ENCODE results near the gene PTPRN. TPM values are rescaled to one million over a fixed set of nuclear protein-coding genes. Genes with fewer than 3 reads are reported as not detected.

Gene PTPRN
- total and polyA plus RNA-seq, 2 of the 8 experiments (the other 6 are each of a cell fraction or from before 2014, with no cell fraction given), result 5.4 to 8.2 TPM

DNA sequence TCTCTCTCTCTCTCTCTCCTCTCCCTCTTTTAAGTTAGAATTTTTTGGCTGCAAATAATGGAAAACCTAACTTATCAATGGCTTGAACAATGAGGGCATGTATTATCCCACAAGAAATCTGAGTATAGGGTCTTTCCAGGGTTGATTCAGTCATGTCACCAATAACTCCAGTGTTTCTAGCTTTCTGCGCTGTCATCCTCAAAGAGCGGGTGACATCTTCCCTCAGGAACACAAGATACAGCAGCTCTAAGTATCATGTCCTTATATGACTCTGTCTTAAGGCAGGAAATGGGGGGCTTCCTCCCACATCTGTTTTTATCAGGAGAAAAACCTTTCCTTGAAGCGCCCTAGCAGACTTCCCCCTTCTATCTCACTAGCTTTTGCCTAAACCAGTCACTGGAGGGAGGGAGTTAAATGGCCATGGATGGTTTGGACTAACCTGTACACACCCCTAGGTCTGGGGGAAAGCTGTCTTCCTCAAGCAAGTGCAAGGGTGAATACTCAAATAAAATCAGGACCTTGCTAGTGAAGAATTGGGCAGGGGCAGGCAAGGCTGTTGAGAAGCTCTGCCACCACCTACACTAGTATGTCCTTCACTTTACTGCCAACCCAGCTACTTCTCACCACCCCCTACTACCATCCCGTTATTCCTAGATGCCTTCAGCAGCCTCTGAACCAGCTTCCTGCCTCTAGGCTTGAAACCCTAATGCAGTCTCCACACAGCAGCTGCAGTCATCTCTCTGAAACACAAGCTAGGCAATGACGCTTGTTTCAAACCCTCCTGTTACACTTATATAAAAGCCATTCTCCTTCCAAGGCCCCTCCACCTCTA is 48.0 kb downstream of the PTPRN start:
- FAIRE-seq (no peak), DNase-seq (ENCODE audit: low read depth in 1 of 2, low spot score in 2 of 2) (no peak)
- no peak overlapping the region for H3K4me2 ChIP-seq (ENCODE audit: insufficient read depth in 1 of 2, low read depth in 2 of 2, low read length in 2 of 2)
- no peak overlapping the region for H2BK20ac ChIP-seq (ENCODE audit: low read length)
- no peak overlapping the region for H4K91ac ChIP-seq (replicated peaks; ENCODE audit: insufficient read length, low read length)
- no peak overlapping the region for H3K9ac ChIP-seq (replicated peaks in 1 of 4; ENCODE audit: extremely low read depth in 1 of 4, low read depth in 3 of 4, low read length in 3 of 4)
- H3K4me3 ChIP-seq (ENCODE audit: extremely low read depth in 1 of 4, insufficient read depth in 2 of 4, low read depth in 3 of 4, low read length in 4 of 4), result no peak overlapping the region
- no peak overlapping the region for H2AK5ac ChIP-seq (ENCODE audit: low read depth, low read length)
- no peaks in the 10 kb centered on the region for H3K9me3 ChIP-seq (ENCODE audit: insufficient read depth in 2 of 2, low read depth in 1 of 2, low read length in 1 of 2)
- peaks cover 0 to 7% (median 3%) of the 10 kb centered on the region in 4 experiments; a peak in 6 of 7 replicates for H3K27me3 ChIP-seq (replicated peaks in 1 of 4; ENCODE audit: control insufficient read depth in 3 of 4, extremely low read depth in 1 of 4, insufficient read depth in 3 of 4, low read length in 3 of 4)
- no peaks in the 10 kb centered on the region for H3K79me1 ChIP-seq (ENCODE audit: low read depth, low read length)
- no peaks in the 10 kb centered on the region for H3K36me3 ChIP-seq (ENCODE audit: control insufficient read depth in 2 of 4, insufficient read depth in 4 of 4, low read length in 3 of 4)
- no peak overlapping the region for H3K14ac ChIP-seq (ENCODE audit: insufficient read length)
- H3K56ac ChIP-seq (replicated peaks; ENCODE audit: insufficient read length, low read depth, low read length), result no peak overlapping the region
- no peak overlapping the region for H3K23ac ChIP-seq (ENCODE audit: insufficient read length)
- H3K79me2 ChIP-seq (ENCODE audit: control insufficient read depth in 1 of 2, insufficient read depth in 2 of 2, low read length in 2 of 2), result no peaks in the 10 kb centered on the region
- no peak overlapping the region for H2AFZ ChIP-seq (ENCODE audit: low read length)
- H2BK5ac ChIP-seq (ENCODE audit: low read depth, low read length), result no peak overlapping the region
- no peak overlapping the region for H3K27ac ChIP-seq (ENCODE audit: low read depth, low read length)
- ChIA-PET POLR2A (ENCODE audit: partially characterized antibody) (interaction anchor here (1.0 to 2.7 kb wide), 6 partner anchors 9 to 53 kb away, joined by 3 to 15 read pairs (median 4); partner anchors contain the start of genes GLB1L, STK16 and TUBA4B), CTCF (ENCODE audit: partially characterized antibody) (interaction anchor here (0.8 to 6.5 kb wide), 10 partner anchors 9 to 128 kb away, joined by 3 to 37 read pairs (median 5); partner anchors contain the start of gene TUBA4B)
- no peak overlapping the region for H2BK120ac ChIP-seq (replicated peaks; ENCODE audit: low read depth, low read length)
- no peak overlapping the region for H3K4ac ChIP-seq (replicated peaks; ENCODE audit: insufficient read length, low read depth, low read length)
- H4K20me1 ChIP-seq (replicated peaks in 1 of 2; ENCODE audit: control insufficient read depth in 1 of 2, insufficient read depth in 2 of 2, low read length in 2 of 2), result no peaks in the 10 kb centered on the region
- no peak overlapping the region for H2BK15ac ChIP-seq (ENCODE audit: low read length)
- no peak overlapping the region for H4K5ac ChIP-seq (ENCODE audit: insufficient read length, low read depth, low read length)
- H4K8ac ChIP-seq (ENCODE audit: extremely low read depth, insufficient read depth, low read length), result no peak overlapping the region
- no peaks in the 10 kb centered on the region for H3K23me2 ChIP-seq (ENCODE audit: low read depth, low read length)
- no peak overlapping the region for H2BK12ac ChIP-seq (ENCODE audit: low read depth, low read length)
- H3K18ac ChIP-seq (ENCODE audit: extremely low read depth, low read length), result no peak overlapping the region
- WGBS, 2 experiments (ENCODE audit: extremely low coverage in 1 of 2, insufficient coverage in 1 of 2, insufficient read length in 1 of 2, insufficient replicate concordance in 2 of 2, low coverage in 1 of 2, low lambda C conversion rate in 2 of 2, missing lambda C conversion rate in 1 of 2), result 85% methylated on average over 5 of the region's 5 CpGs; no CpG with 5 or more reads in 1 of the 2 experiments
- no peaks in the 10 kb centered on the region for H3K4me1 ChIP-seq (replicated peaks in 1 of 4; ENCODE audit: control insufficient read depth in 3 of 4, insufficient read depth in 4 of 4, low read length in 3 of 4)
- no peak for TF ChIP-seq CBX5 (IDR thresholded peaks at IDR 0.05; ENCODE audit: low read depth, low read length)
- no peak for TF ChIP-seq SRF (IDR thresholded peaks at IDR 0.05; ENCODE audit: low read depth, low read length)
- TF ChIP-seq, protein P1, sequence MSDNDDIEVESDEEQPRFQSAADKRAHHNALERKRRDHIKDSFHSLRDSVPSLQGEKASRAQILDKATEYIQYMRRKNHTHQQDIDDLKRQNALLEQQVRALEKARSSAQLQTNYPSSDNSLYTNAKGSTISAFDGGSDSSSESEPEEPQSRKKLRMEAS (IDR thresholded peaks at IDR 0.05), result no peak
- no peak for TF ChIP-seq POLR2AphosphoS5 (IDR thresholded peaks at IDR 0.05; ENCODE audit: low read depth, low read length)
- no peak for TF ChIP-seq EGR1 (IDR thresholded peaks at IDR 0.05; ENCODE audit: borderline replicate concordance, low read depth, low read length)
- TF ChIP-seq, protein P2, sequence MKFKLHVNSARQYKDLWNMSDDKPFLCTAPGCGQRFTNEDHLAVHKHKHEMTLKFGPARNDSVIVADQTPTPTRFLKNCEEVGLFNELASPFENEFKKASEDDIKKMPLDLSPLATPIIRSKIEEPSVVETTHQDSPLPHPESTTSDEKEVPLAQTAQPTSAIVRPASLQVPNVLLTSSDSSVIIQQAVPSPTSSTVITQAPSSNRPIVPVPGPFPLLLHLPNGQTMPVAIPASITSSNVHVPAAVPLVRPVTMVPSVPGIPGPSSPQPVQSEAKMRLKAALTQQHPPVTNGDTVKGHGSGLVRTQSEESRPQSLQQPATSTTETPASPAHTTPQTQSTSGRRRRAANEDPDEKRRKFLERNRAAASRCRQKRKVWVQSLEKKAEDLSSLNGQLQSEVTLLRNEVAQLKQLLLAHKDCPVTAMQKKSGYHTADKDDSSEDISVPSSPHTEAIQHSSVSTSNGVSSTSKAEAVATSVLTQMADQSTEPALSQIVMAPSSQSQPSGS (IDR thresholded peaks at IDR 0.05; ENCODE audit: low read length), result no peak
- no peak for TF ChIP-seq EP300 (IDR thresholded peaks at IDR 0.05; ENCODE audit: borderline replicate concordance in 1 of 2, low read depth in 2 of 2, low read length in 2 of 2)
- no peak for TF ChIP-seq BCL11A (IDR thresholded peaks at IDR 0.05; ENCODE audit: low read depth in 2 of 2, low read length in 2 of 2)
- no peak for TF ChIP-seq ZNF274 (IDR thresholded peaks at IDR 0.05; ENCODE audit: borderline replicate concordance, extremely low read depth, low read length)
- TF ChIP-seq SP4 (IDR thresholded peaks at IDR 0.05; ENCODE audit: low read length), result no peak
- TF ChIP-seq CEBPB (IDR thresholded peaks at IDR 0.05; ENCODE audit: low read depth, low read length), result no peak
